H9 (cell line): ENCODE data around the gene BCKDHA. TPM values are rescaled to one million over a fixed set of nuclear protein-coding genes. Genes with fewer than 3 reads are reported as not detected.
A peak's percentile ranks its signal among the peaks of the same experiment; 100 is the strongest.

Experiments used
- DNase-seq: peaks from one replicate; pipeline ENCODE4 v3.0.0-alpha.2; 2017
- H2AFZ ChIP-seq: one replicate; pipeline ENCODE4 v1.6.1; 2013; ENCODE audit warnings: mild to moderate bottlenecking, low read length, control low read depth, moderate library complexity
- H2AK5ac ChIP-seq: 2 replicates; pipeline ENCODE4 v1.6.1; 2013; ENCODE audit warnings: low read length, control low read depth, mixed read lengths; ENCODE audit not compliant: insufficient read length
- H2BK120ac ChIP-seq: one replicate; pipeline ENCODE4 v1.6.1; 2013; ENCODE audit warnings: low read depth, mild to moderate bottlenecking, low read length, control low read depth, inconsistent platforms; ENCODE audit not compliant: poor library complexity, severe bottlenecking
- H2BK12ac ChIP-seq: 2 replicates; pipeline ENCODE4 v1.6.1; 2013; ENCODE audit warnings: low read length, control low read depth, mixed read lengths, low read depth; ENCODE audit not compliant: insufficient read length
- H2BK15ac ChIP-seq: 2 replicates; pipeline ENCODE4 v1.6.1; 2013; ENCODE audit warnings: low read depth, low read length, control low read depth
- H2BK20ac ChIP-seq: one replicate; pipeline ENCODE4 v1.6.1; 2013; ENCODE audit warnings: low read depth, mild to moderate bottlenecking, low read length, control low read depth, inconsistent platforms; ENCODE audit not compliant: poor library complexity, severe bottlenecking
- H2BK5ac ChIP-seq: 2 replicates; pipeline ENCODE4 v1.6.1; 2013; ENCODE audit warnings: low read length, control low read depth, mixed read lengths; ENCODE audit not compliant: insufficient read length
- H3K14ac ChIP-seq: 2 replicates; pipeline ENCODE4 v1.6.1; 2013; ENCODE audit warnings: low read length, control low read depth; ENCODE audit not compliant: insufficient read depth
- H3K18ac ChIP-seq: 2 replicates; pipeline ENCODE4 v1.6.1; 2013; ENCODE audit warnings: low read depth, mild to moderate bottlenecking, mixed read lengths, low read length, control low read depth; ENCODE audit not compliant: insufficient read length
- H3K23ac ChIP-seq: 2 replicates; pipeline ENCODE4 v1.6.1; 2013; ENCODE audit warnings: low read length, control low read depth, mixed read lengths, low read depth; ENCODE audit not compliant: insufficient read length
- H3K23me2 ChIP-seq: 2 replicates; pipeline ENCODE4 v1.6.1; 2013; ENCODE audit warnings: low read depth, mild to moderate bottlenecking, mixed read lengths, low read length, control low read depth; ENCODE audit not compliant: insufficient read length, poor library complexity, severe bottlenecking
- H3K27ac ChIP-seq: 2 replicates; pipeline ENCODE4 v1.5.1; 2013; ENCODE audit warnings: low read length, control low read depth, mixed read lengths, low read depth; ENCODE audit not compliant: insufficient read length
- H3K27me3 ChIP-seq: 2 replicates; pipeline ENCODE4 v1.6.1; 2013; ENCODE audit warnings: low read length, control low read depth, inconsistent platforms; ENCODE audit not compliant: insufficient read depth
- H3K4ac ChIP-seq: 2 replicates; pipeline ENCODE4 v1.6.1; 2013; ENCODE audit warnings: low read depth, mild to moderate bottlenecking, control low read depth, inconsistent platforms, low read length, moderate library complexity
- H3K4me1 ChIP-seq: 2 replicates; pipeline ENCODE4 v1.6.1; 2013; ENCODE audit warnings: low read length, control low read depth, inconsistent platforms; ENCODE audit not compliant: insufficient read depth
- H3K4me2 ChIP-seq: 2 replicates; pipeline ENCODE4 v1.6.1; 2013; ENCODE audit warnings: low read length, control low read depth, mixed read lengths; ENCODE audit not compliant: insufficient read length, insufficient read depth
- H3K56ac ChIP-seq: 2 replicates; pipeline ENCODE4 v1.6.1; 2013; ENCODE audit warnings: low read depth, mild to moderate bottlenecking, mixed read lengths, low read length, control low read depth; ENCODE audit not compliant: insufficient read length
- H3K79me1 ChIP-seq: 2 replicates; pipeline ENCODE4 v1.6.1; 2013; ENCODE audit warnings: low read depth, mild to moderate bottlenecking, moderate library complexity, low read length, control low read depth, inconsistent platforms; ENCODE audit not compliant: insufficient read depth, poor library complexity, severe bottlenecking
- H3K79me2 ChIP-seq: 2 replicates; pipeline ENCODE4 v1.6.1; 2013; ENCODE audit warnings: low read length, control low read depth, inconsistent platforms; ENCODE audit not compliant: insufficient read depth
- H3K9ac ChIP-seq: 2 replicates; pipeline ENCODE4 v1.6.1; 2013; ENCODE audit warnings: low read length, control low read depth, mixed read lengths; ENCODE audit not compliant: insufficient read length; ENCODE audit errors: extremely low read depth
- H3K9me3 ChIP-seq: one replicate; pipeline ENCODE4 v1.6.1; 2013; ENCODE audit warnings: low read depth, low read length, inconsistent platforms; ENCODE audit not compliant: control insufficient read depth
- H3T11ph ChIP-seq: one replicate; pipeline ENCODE4 v1.6.1; 2013; ENCODE audit warnings: mild to moderate bottlenecking, low read length, control low read depth, inconsistent platforms
- H4K20me1 ChIP-seq: one replicate; pipeline ENCODE4 v1.6.1; 2013; ENCODE audit not compliant: control insufficient read depth, insufficient read length, insufficient read depth
- H4K5ac ChIP-seq: 2 replicates; pipeline ENCODE4 v1.6.1; 2013; ENCODE audit warnings: low read depth, mild to moderate bottlenecking, mixed read lengths, low read length, control low read depth; ENCODE audit not compliant: insufficient read length
- H4K8ac ChIP-seq: replicated peaks from 2 replicates; pipeline ENCODE4 v1.6.1; 2013; ENCODE audit warnings: low read length, control low read depth, mixed read lengths, low read depth; ENCODE audit not compliant: insufficient read length
- H4K91ac ChIP-seq: 2 replicates; pipeline ENCODE4 v1.6.1; 2013; ENCODE audit warnings: low read depth, mild to moderate bottlenecking, moderate library complexity, mixed read lengths, low read length, control low read depth; ENCODE audit not compliant: insufficient read length
- H3K27ac Mint-ChIP-seq, 3 experiments: 2 replicates in 2 of 3; 3 replicates in 1 of 3; pipeline ENCODE4 v1.8.0; 2020 to 2021; ENCODE audit warnings: mixed read lengths in 3 of 3, mild to moderate bottlenecking in 1 of 3, moderate library complexity in 1 of 3
- H3K27me3 Mint-ChIP-seq: 2 replicates; pipeline ENCODE4 v1.8.0; 2021; ENCODE audit warnings: low read depth, mild to moderate bottlenecking, moderate library complexity, mixed read lengths
- H3K36me3 Mint-ChIP-seq, 3 experiments: 2 replicates in 2 of 3; 3 replicates in 1 of 3; pipeline ENCODE4 v1.8.0; 2020 to 2021; ENCODE audit warnings: low read depth in 3 of 3, mixed read lengths in 3 of 3; ENCODE audit not compliant: insufficient read depth in 1 of 3
- H3K4me1 Mint-ChIP-seq, 2 experiments: 2 replicates each; pipeline ENCODE4 v1.8.0; 2020; ENCODE audit warnings: mixed read lengths in 2 of 2
- H3K4me3 Mint-ChIP-seq, 2 experiments: 2 replicates in 1 of 2; 3 replicates in 1 of 2; pipeline ENCODE4 v1.8.0; 2020 to 2021; ENCODE audit warnings: mild to moderate bottlenecking in 2 of 2, mixed read lengths in 2 of 2, moderate library complexity in 1 of 2
- H3K9me3 Mint-ChIP-seq, 2 experiments: 2 replicates in 1 of 2; 3 replicates in 1 of 2; pipeline ENCODE4 v1.8.0; 2020; ENCODE audit warnings: mild to moderate bottlenecking in 2 of 2, mixed read lengths in 2 of 2, moderate library complexity in 1 of 2
- WGBS: extraction: QIAGEN DNeasy Blood & Tissue Kit; methylation state at CpG from one replicate; pipeline ENCODE4 v1.1.7; 2013; ENCODE audit warnings: missing lambda C conversion rate, low lambda C conversion rate, mixed read lengths; ENCODE audit not compliant: insufficient read length; ENCODE audit errors: extremely low coverage; 5-methylcytosine and 5-hydroxymethylcytosine counted together
- total RNA-seq: library from RNA; stranded (reverse); gene quantifications from 2 replicates; pipeline ENCODE4 v1.2.1, GENCODE V29; 2021
- TF ChIP-seq, protein P1 (sequence below): fragments of 200-600 bp; sonication (generic); conservative IDR thresholded peaks from 3 replicates; pipeline ENCODE4 v1.8.0; 2021; ENCODE audit warnings: antibody characterized with exemption, mild to moderate bottlenecking

BCKDHA gene
- total RNA-seq, 1 experiment from 2014 or later = 21.1 TPM

GRCh38 chr19:41364524-41365391 is 32.9 kb upstream of the BCKDHA start:
- Histone ChIP-seq H3K18ac (peak overlapping the region; percentile 78), H3K23me2 (peaks cover 8% of the 10 kb centered on the region), H3K4me2 (peak overlapping the region; percentile 73), H3K9me3 (no peaks in the 10 kb centered on the region), H2AK5ac (no peak overlapping the region), H2BK5ac (no peak overlapping the region), H3K79me1 (no peaks in the 10 kb centered on the region), H2BK20ac (no peak overlapping the region), H3K27me3 (no peaks in the 10 kb centered on the region), H3K27ac (peak overlapping the region; percentile 48), H2AFZ (peak overlapping the region; percentile 63), H2BK12ac (no peak overlapping the region), H3T11ph (no peak overlapping the region), H3K79me2 (no peaks in the 10 kb centered on the region), H3K14ac (peak overlapping the region; percentile 71; the same call in 1 of the 2 replicates), H3K9ac (peak overlapping the region; percentile 79), H2BK15ac (no peak overlapping the region), H3K56ac (no peak overlapping the region), H4K5ac (no peak overlapping the region), H3K23ac (no peak overlapping the region), H2BK120ac (no peak overlapping the region), H3K4ac (no peak overlapping the region; the same call in 1 of the 2 replicates), H4K20me1 (no peaks in the 10 kb centered on the region), H4K91ac (no peak overlapping the region), H4K8ac (no peak overlapping the region), H3K4me1 (no peaks in the 10 kb centered on the region)
- H3K9me3 Mint-ChIP-seq = no peaks in the 10 kb centered on the region
- DNase-seq = no peak
- no CpG with 5 or more reads among the region's 14 CpGs for WGBS
- H3K27me3 Mint-ChIP-seq = no peaks in the 10 kb centered on the region
- peak overlapping the region; percentile 93 to 94 for H3K4me3 Mint-ChIP-seq
- TF ChIP-seq, protein P1, sequence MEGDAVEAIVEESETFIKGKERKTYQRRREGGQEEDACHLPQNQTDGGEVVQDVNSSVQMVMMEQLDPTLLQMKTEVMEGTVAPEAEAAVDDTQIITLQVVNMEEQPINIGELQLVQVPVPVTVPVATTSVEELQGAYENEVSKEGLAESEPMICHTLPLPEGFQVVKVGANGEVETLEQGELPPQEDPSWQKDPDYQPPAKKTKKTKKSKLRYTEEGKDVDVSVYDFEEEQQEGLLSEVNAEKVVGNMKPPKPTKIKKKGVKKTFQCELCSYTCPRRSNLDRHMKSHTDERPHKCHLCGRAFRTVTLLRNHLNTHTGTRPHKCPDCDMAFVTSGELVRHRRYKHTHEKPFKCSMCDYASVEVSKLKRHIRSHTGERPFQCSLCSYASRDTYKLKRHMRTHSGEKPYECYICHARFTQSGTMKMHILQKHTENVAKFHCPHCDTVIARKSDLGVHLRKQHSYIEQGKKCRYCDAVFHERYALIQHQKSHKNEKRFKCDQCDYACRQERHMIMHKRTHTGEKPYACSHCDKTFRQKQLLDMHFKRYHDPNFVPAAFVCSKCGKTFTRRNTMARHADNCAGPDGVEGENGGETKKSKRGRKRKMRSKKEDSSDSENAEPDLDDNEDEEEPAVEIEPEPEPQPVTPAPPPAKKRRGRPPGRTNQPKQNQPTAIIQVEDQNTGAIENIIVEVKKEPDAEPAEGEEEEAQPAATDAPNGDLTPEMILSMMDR = no peak
- H3K36me3 Mint-ChIP-seq = no peaks in the 10 kb centered on the region; a peak in 1 of 7 replicates
- H3K4me1 Mint-ChIP-seq = peaks cover 2 to 8% of the 10 kb centered on the region in 2 experiments; a peak in 2 of 4 replicates
- peak overlapping the region; percentile 98 to 100 (median 100) for H3K27ac Mint-ChIP-seq
